Spleen (tissue), 7 donors: ENCODE results near the gene SLC41A3.

Experiments
- CTCF ChIP-seq, 11 experiments: fragments of 200-600 bp in 7 of 11; fragments of 450-650 bp in 4 of 11; sonication (generic) in 4 of 11; IDR thresholded peaks in 8 of 11; conservative IDR thresholded peaks in 3 of 11; 1 replicate in 7 of 11; 2 replicates in 4 of 11; pipeline versions ENCODE4 v1.4.0 to v1.8.0; 2016 to 2021; ENCODE audit warnings: antibody characterized with exemption in 11 of 11, inconsistent platforms in 4 of 11, mild to moderate bottlenecking in 1 of 11
- POLR2AphosphoS5 ChIP-seq, 3 donors: sonication (generic); formaldehyde crosslinking; IDR thresholded peaks; one replicate each; pipeline ENCODE4 v1.5.1; 2017; ENCODE audit warnings: antibody characterized with exemption in 3 of 3
- donor health status: DM: no; HTN: no; CAD: no; lungs with moderate emphysema.
- donor health status: DM: no; HTN: no; CAD: no.
- donor health status: DM: no; HTN: no; CAD: no.

DNA sequence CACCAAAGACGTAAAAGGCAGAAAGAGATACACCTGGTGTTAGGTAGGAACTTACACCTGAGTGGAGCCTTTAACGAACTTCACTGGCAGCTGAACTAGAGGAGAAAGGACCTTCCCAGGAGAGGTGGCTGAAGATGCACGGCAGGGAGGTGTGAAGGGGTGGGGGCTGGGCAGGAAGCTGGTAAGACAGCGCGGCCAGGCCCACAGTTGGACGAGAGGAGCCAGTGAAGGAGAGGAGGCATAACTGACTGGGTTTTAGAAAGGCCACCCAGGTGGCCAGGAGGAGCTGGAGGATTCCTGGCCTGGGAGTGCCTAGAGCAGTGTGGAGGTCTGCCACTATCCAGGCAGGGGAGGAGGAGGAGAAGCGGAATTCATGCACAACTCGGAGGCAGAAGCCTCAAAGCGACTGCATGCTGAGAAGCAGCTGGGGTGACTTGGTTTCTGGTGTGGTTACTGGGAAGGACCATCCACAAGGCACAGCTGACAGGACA is 51.9 kb downstream of the SLC41A3 start:
- TF ChIP-seq POLR2AphosphoS5 (IDR thresholded peaks at IDR 0.05) = no peak
- no peak for TF ChIP-seq CTCF (IDR thresholded peaks at IDR 0.05 in 8 of 11, conservative IDR thresholded peaks at IDR 0.05 in 3 of 11)
